WTC11 (cell line): ENCODE data around the gene GCK. TPM values are rescaled to one million over a fixed set of nuclear protein-coding genes. Genes with fewer than 3 reads are reported as not detected.

Experiments used
- ATAC-seq: fragments of 200-7000 bp; cut with Tn5 transposase; 2 replicates; pipeline ENCODE4 v1.10.0; 2021; ENCODE audit warnings: mild to moderate bottlenecking, moderate library complexity
- CTCF ChIA-PET: fragments of 300-600 bp; sonication (Branson Sonifier 250); formaldehyde crosslinking; loops from one replicate; lab custom pipeline; 2021; ENCODE audit warnings: antibody characterized with exemption; lab: Charles Lee
- POLR2A ChIA-PET: fragments of 350-600 bp; sonication (Branson Sonifier 250); formaldehyde crosslinking; loops from one replicate; lab custom pipeline; 2021; ENCODE audit warnings: antibody characterized with exemption; lab: Charles Lee
- DNase-seq: peaks from one replicate; pipeline ENCODE4 v3.0.0; 2021; ENCODE audit warnings: low spot score
- H3K27ac Mint-ChIP-seq: 2 replicates; pipeline ENCODE4 v1.8.0; 2021; ENCODE audit warnings: mixed read lengths
- H3K27me3 Mint-ChIP-seq: 2 replicates; pipeline ENCODE4 v1.8.0; 2021; ENCODE audit warnings: low read depth, mild to moderate bottlenecking, moderate library complexity, mixed read lengths
- H3K36me3 Mint-ChIP-seq: 2 replicates; pipeline ENCODE4 v1.8.0; 2021; ENCODE audit warnings: mixed read lengths
- H3K4me1 Mint-ChIP-seq: 2 replicates; pipeline ENCODE4 v1.8.0; 2022; ENCODE audit warnings: mixed read lengths
- H3K4me3 Mint-ChIP-seq: 2 replicates; pipeline ENCODE4 v1.8.0; 2021; ENCODE audit warnings: mild to moderate bottlenecking, moderate library complexity, mixed read lengths
- H3K9me3 Mint-ChIP-seq: 2 replicates; pipeline ENCODE4 v1.8.0; 2021; ENCODE audit warnings: mixed read lengths
- AFF4 ChIP-seq: sonication (generic); formaldehyde crosslinking; IDR thresholded peaks from 2 replicates; pipeline ENCODE4 v1.8.1; 2023; ENCODE audit warnings: mild to moderate bottlenecking, missing genetic modification reagents, borderline replicate concordance
- AR ChIP-seq: fragments of 250-450 bp; sonication (Bioruptor Pico); IDR thresholded peaks from 2 replicates; pipeline ENCODE4 v1.9.0; 2021; ENCODE audit warnings: mild to moderate bottlenecking
- ATF3 ChIP-seq: sonication (generic); formaldehyde crosslinking; conservative IDR thresholded peaks from 2 replicates; pipeline ENCODE4 v1.8.1; 2022; ENCODE audit warnings: mild to moderate bottlenecking, missing genetic modification reagents
- CBFB ChIP-seq: sonication (generic); formaldehyde crosslinking; IDR thresholded peaks from 2 replicates; pipeline ENCODE4 v1.8.1; 2022; ENCODE audit warnings: mild to moderate bottlenecking, low read depth, missing genetic modification reagents
- CDX4 ChIP-seq: fragments of 250-450 bp; sonication (Bioruptor Pico); IDR thresholded peaks from 2 replicates; pipeline ENCODE4 v1.9.0; 2021; ENCODE audit warnings: moderate library complexity, mild to moderate bottlenecking, inconsistent platforms, borderline replicate concordance
- CREM ChIP-seq: sonication (generic); formaldehyde crosslinking; IDR thresholded peaks from 2 replicates; pipeline ENCODE4 v1.8.1; 2022; ENCODE audit warnings: mild to moderate bottlenecking, missing genetic modification reagents, moderate library complexity
- FOXK1 ChIP-seq: sonication (generic); formaldehyde crosslinking; IDR thresholded peaks from 2 replicates; pipeline ENCODE4 v1.8.0; 2022; ENCODE audit warnings: mild to moderate bottlenecking, moderate library complexity, missing genetic modification reagents
- HMGA2 ChIP-seq: fragments of 250-450 bp; sonication (Bioruptor Pico); IDR thresholded peaks from 2 replicates; pipeline ENCODE4 v1.4.0; 2021; ENCODE audit warnings: mild to moderate bottlenecking, moderate library complexity
- IRF1 ChIP-seq: sonication (generic); formaldehyde crosslinking; IDR thresholded peaks from 2 replicates; pipeline ENCODE4 v1.8.0; 2023; ENCODE audit warnings: missing genetic modification reagents
- MYBL2 ChIP-seq: sonication (generic); formaldehyde crosslinking; IDR thresholded peaks from 2 replicates; pipeline ENCODE4 v1.8.1; 2023; ENCODE audit warnings: mild to moderate bottlenecking, moderate library complexity, missing genetic modification reagents
- NFYB ChIP-seq: sonication (generic); formaldehyde crosslinking; conservative IDR thresholded peaks from 2 replicates; pipeline ENCODE4 v1.8.0; 2022; ENCODE audit warnings: low read depth, missing genetic modification reagents
- NR1H2 ChIP-seq: sonication (generic); formaldehyde crosslinking; IDR thresholded peaks from 2 replicates; pipeline ENCODE4 v1.9.0; 2021; ENCODE audit warnings: mild to moderate bottlenecking, moderate library complexity, missing genetic modification reagents
- PRDM15 ChIP-seq: sonication (generic); formaldehyde crosslinking; IDR thresholded peaks from 2 replicates; pipeline ENCODE4 v1.8.0; 2022; ENCODE audit warnings: missing genetic modification reagents
- PREB ChIP-seq: sonication (generic); formaldehyde crosslinking; IDR thresholded peaks from 2 replicates; pipeline ENCODE4 v1.8.1; 2022; ENCODE audit warnings: mild to moderate bottlenecking, missing genetic modification reagents, moderate library complexity, borderline replicate concordance
- RORB ChIP-seq: fragments of 250-450 bp; sonication (Bioruptor Pico); IDR thresholded peaks from 2 replicates; pipeline ENCODE4 v1.9.0; 2021; ENCODE audit warnings: mild to moderate bottlenecking
- STAT6 ChIP-seq: sonication (generic); formaldehyde crosslinking; conservative IDR thresholded peaks from 2 replicates; pipeline ENCODE4 v1.8.1; 2023; ENCODE audit warnings: mild to moderate bottlenecking, low read depth, missing genetic modification reagents, moderate library complexity
- TCF7 ChIP-seq: sonication (generic); formaldehyde crosslinking; IDR thresholded peaks from 2 replicates; pipeline ENCODE4 v1.8.0; 2022; ENCODE audit warnings: mild to moderate bottlenecking, low read depth, missing genetic modification reagents, moderate library complexity
- TP53 ChIP-seq: sonication (generic); formaldehyde crosslinking; IDR thresholded peaks from 2 replicates; pipeline ENCODE4 v1.8.1; 2023; ENCODE audit warnings: mild to moderate bottlenecking, missing genetic modification reagents
- ZNF121 ChIP-seq: sonication (generic); formaldehyde crosslinking; IDR thresholded peaks from 2 replicates; pipeline ENCODE4 v1.8.0; 2023; ENCODE audit warnings: missing genetic modification reagents
- ZNF317 ChIP-seq: sonication (generic); formaldehyde crosslinking; IDR thresholded peaks from 2 replicates; pipeline ENCODE4 v1.8.1; 2023; ENCODE audit warnings: low read depth, mild to moderate bottlenecking, moderate library complexity, missing genetic modification reagents, borderline replicate concordance
- total RNA-seq: library from RNA; stranded (reverse); gene quantifications from 3 replicates; pipeline ENCODE4 v1.2.3, GENCODE V29; 2021

GCK gene
- total RNA-seq, 1 experiment from 2014 or later: 3.3 TPM

- H3K4me3 Mint-ChIP-seq: no peak overlapping the region
- CTCF ChIA-PET: interaction anchor here (0.6 kb wide), 1 partner anchor 754 kb away, joined by 3 read pairs; no protein-coding TSS in a partner anchor
- ATAC-seq: no peak
- H3K27ac Mint-ChIP-seq: no peak overlapping the region
- H3K4me1 Mint-ChIP-seq: peaks cover 11% of the 10 kb centered on the region
- peaks cover 55% of the 10 kb centered on the region for H3K36me3 Mint-ChIP-seq
- TF ChIP-seq NR1H2 (CRISPR knock-in tag) (no peak), IRF1 (CRISPR knock-in tag) (no peak), TCF7 (CRISPR knock-in tag) (no peak), CREM (CRISPR knock-in tag) (no peak), ZNF317 (CRISPR knock-in tag) (no peak), CBFB (CRISPR knock-in tag) (no peak), TP53 (CRISPR knock-in tag) (no peak), PREB (CRISPR knock-in tag) (no peak), CDX4 (CRISPR knock-in tag) (no peak), HMGA2 (CRISPR knock-in tag) (no peak), ATF3 (CRISPR knock-in tag) (no peak), AFF4 (CRISPR knock-in tag) (no peak), RORB (CRISPR knock-in tag) (no peak), PRDM15 (CRISPR knock-in tag) (no peak), STAT6 (CRISPR knock-in tag) (no peak), AR (no peak), FOXK1 (CRISPR knock-in tag) (no peak), MYBL2 (CRISPR knock-in tag) (no peak), ZNF121 (CRISPR knock-in tag) (no peak), NFYB (CRISPR knock-in tag) (no peak)
- TF ChIP-seq, all 79 proteins: peak for 0
- H3K27me3 Mint-ChIP-seq: no peaks in the 10 kb centered on the region
- H3K9me3 Mint-ChIP-seq: no peaks in the 10 kb centered on the region
- POLR2A ChIA-PET: no interaction called here
- peak; percentile 3 for DNase-seq
These were observed 20.9 kb upstream of the GCK start for GRCh38 chr7:44210107-44210506.
